Activated CD4-positive, alpha-beta T cell treated with anti-CD3 and anti-CD28 coated beads, Interleukin-2, amount 50 U/mL, for 48 hours (primary cell): ENCODE data around the gene ARHGEF33.

ENCODE experiments used
- DNase-seq, 2 experiments: peaks; one replicate each; pipeline ENCODE4 v3.0.0-alpha.2; 2020

Gene ARHGEF33

GRCh38 chr2:38960609-38961320, 71.1 kb downstream of the ARHGEF33 start:
- DNase-seq: no peak

GRCh38 chr2:38966006-38966405, 76.3 kb downstream of the ARHGEF33 start:
- no peak for DNase-seq

GRCh38 chr2:38966678-38967077, 77.0 kb downstream of the ARHGEF33 start:
- DNase-seq: no peak

GRCh38 chr2:38968021-38968420, 78.3 kb downstream of the ARHGEF33 start:
- no peak for DNase-seq

- DNase-seq: no peak
Measured at GRCh38 chr2:38971377-38971776, 81.7 kb downstream of the ARHGEF33 start.

GRCh38 chr2:38973266-38973665, 83.6 kb downstream of the ARHGEF33 start:
- DNase-seq: no peak

- DNase-seq: no peak
Measured at GRCh38 chr2:38975042-38975441, 85.4 kb downstream of the ARHGEF33 start.

- DNase-seq: no peak
Measured at GRCh38 chr2:38977047-38977446, 87.4 kb downstream of the ARHGEF33 start.

- DNase-seq: no peak
Measured at GRCh38 chr2:38978296-38978903, 88.7 kb downstream of the ARHGEF33 start.

GRCh38 chr2:38978908-38979307, 89.2 kb downstream of the ARHGEF33 start:
- no peak for DNase-seq

- no peak for DNase-seq
Measured at GRCh38 chr2:38981003-38981669, 91.5 kb downstream of the ARHGEF33 start.

- DNase-seq: no peak
Measured at GRCh38 chr2:38981670-38982357, 92.1 kb downstream of the ARHGEF33 start.

GRCh38 chr2:38982498-38982897, 92.8 kb downstream of the ARHGEF33 start:
- DNase-seq: no peak

- DNase-seq: no peak
Measured at GRCh38 chr2:38988716-38989115, 99.0 kb downstream of the ARHGEF33 start.

GRCh38 chr2:38991899-38992298, 102.2 kb downstream of the ARHGEF33 start:
- DNase-seq: no peak

- no peak for DNase-seq
Measured at GRCh38 chr2:38997781-38998180, 108.1 kb downstream of the ARHGEF33 start.

- DNase-seq: no peak
Measured at GRCh38 chr2:39000552-39000951, 110.9 kb downstream of the ARHGEF33 start.

GRCh38 chr2:39007875-39008504, 118.3 kb downstream of the ARHGEF33 start:
- DNase-seq: no peak

- peak; percentile 7 to 16 for DNase-seq
Measured at GRCh38 chr2:39008665-39009064, 119.0 kb downstream of the ARHGEF33 start.

- no peak for DNase-seq
Measured at GRCh38 chr2:39013871-39014270, 124.2 kb downstream of the ARHGEF33 start.

GRCh38 chr2:39015424-39015823, 125.7 kb downstream of the ARHGEF33 start:
- no peak for DNase-seq

- DNase-seq: no peak
Measured at GRCh38 chr2:39017334-39017733, 127.7 kb downstream of the ARHGEF33 start.

- DNase-seq: no peak
Measured at GRCh38 chr2:39018638-39019037, 129.0 kb downstream of the ARHGEF33 start.
